Measurements from ENCODE around the gene TMEM178B.
A peak's percentile ranks its signal among the peaks of the same experiment; 100 is the strongest.
"Not testable (repeated sequence)": the region's sequence is repeated elsewhere in the genome, so short reads cannot be mapped to it uniquely, and the experiment has no call there.

TMEM178B gene

DNA sequence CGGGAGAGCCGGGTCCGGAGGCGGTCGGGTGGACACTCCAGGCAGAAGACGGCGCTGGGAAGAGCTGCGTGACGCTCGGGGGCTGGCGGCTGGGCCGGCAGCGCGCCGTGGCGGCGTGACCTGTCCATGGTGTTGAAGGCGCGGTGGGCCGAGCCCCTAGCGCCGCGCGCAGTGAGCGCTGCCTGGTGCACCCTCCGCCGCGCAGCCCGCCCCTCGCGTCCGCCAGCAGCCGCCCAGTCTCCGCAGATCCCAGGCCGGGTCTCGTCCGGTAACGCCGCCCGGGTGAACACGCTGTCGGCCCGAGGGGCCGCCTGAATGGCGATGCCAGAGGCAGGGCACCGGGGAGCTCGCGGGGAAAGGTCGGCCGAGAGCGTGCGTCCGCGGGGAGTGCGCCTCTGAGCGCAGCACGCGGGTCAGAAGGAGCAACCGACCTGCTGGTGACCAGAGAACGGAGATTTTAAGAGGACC lies 657 bp upstream of the TMEM178B start:
- Histone ChIP-seq H3K9ac (ENCODE audit: low read depth in 1 of 2, low read length in 2 of 2) (no peak overlapping the region), H3K27me3 (ENCODE audit: control insufficient read depth in 2 of 2, insufficient read depth in 2 of 2, low read length in 2 of 2) (peaks cover 34 to 38% of the 10 kb centered on the region in 2 donors), H3K9me3 (ENCODE audit: control insufficient read depth in 2 of 2, low read length in 2 of 2) (no peaks in the 10 kb centered on the region), H3K4me1 (ENCODE audit: control insufficient read depth in 2 of 2, insufficient read depth in 2 of 2, low read length in 2 of 2) (peaks cover 4 to 11% of the 10 kb centered on the region in 2 donors), H3K4me3 (ENCODE audit: low read length in 2 of 2) (peak overlapping the region; percentile 39 to 41), H3K27ac (ENCODE audit: low read depth in 2 of 2, low read length in 2 of 2) (no peak overlapping the region), H3K36me3 (ENCODE audit: control insufficient read depth in 2 of 2, insufficient read depth in 2 of 2, low read length in 2 of 2) (no peaks in the 10 kb centered on the region)

DNA sequence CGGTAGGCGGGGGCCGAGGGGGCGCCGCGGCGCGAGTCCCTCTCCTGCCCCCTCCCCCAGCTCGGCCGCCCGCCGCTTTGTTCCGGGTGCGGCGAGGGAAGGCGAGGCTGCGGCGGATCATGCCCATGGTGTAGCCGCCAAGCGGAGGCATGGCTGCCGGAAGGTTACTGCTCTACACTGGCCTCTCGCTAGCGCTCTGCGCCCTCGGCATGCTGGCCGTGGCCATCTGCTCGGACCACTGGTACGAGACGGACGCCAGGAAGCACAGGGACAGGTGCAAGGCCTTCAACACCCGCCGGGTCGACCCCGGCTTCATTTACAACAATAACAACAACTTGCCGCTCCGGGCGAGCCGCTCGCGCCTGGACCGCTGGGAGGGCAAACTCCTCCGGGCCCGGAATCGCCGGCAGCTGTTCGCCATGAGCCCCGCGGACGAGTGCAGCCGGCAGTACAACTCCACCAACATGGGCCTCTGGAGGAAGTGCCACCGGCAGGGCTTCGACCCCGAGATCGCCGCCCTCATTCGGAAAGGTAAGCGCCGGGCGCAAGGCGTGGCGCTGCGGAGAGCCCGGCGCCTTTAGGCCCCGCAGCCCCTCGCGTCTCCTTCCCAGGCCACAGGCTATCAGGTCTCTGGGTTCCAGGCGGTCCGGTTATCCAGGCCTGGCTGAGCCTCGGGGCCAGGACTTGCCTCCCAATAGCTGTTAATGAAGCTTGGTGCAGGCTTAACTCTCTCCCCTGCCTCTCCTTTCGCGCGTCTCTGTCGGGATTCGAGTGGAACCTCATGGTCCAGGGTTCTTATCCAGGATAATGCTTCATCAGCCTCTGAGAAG lies 513 bp downstream of the TMEM178B start:
- Histone ChIP-seq H3K9ac (ENCODE audit: low read depth in 1 of 2, low read length in 2 of 2) (no peak overlapping the region), H3K27me3 (ENCODE audit: control insufficient read depth in 2 of 2, insufficient read depth in 2 of 2, low read length in 2 of 2) (peaks cover 30 to 38% of the 10 kb centered on the region in 2 donors), H3K4me3 (ENCODE audit: low read length in 2 of 2) (peak overlapping the region; percentile 43 to 60), H3K36me3 (ENCODE audit: control insufficient read depth in 2 of 2, insufficient read depth in 2 of 2, low read length in 2 of 2) (no peaks in the 10 kb centered on the region), H3K4me1 (ENCODE audit: control insufficient read depth in 2 of 2, insufficient read depth in 2 of 2, low read length in 2 of 2) (peaks cover 4 to 11% of the 10 kb centered on the region in 2 donors), H3K9me3 (ENCODE audit: control insufficient read depth in 2 of 2, low read length in 2 of 2) (no peaks in the 10 kb centered on the region), H3K27ac (ENCODE audit: low read depth in 2 of 2, low read length in 2 of 2) (no peak overlapping the region)

DNA sequence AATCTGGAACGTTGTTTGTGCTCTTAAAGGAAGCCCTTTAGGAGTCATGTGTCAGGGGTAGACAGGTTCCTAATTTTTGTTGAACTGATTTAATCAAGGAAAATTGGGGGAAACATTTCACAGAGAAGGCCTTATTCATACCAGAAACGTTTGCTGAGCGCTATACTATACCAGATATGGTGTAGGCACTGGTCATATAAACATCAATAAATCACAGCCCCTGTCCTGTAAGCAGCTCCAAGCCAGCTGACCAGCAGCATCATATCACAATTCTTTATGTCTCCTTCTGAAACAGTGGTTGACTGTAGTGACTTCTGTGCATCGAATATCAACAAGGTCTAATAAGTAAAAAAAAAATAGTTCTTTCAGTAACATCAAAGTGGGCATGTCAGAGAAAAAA lies 1.1 kb downstream of the TMEM178B start:
- no peaks in the 10 kb centered on the region for H3K36me3 ChIP-seq (ENCODE audit: control insufficient read depth in 2 of 2, insufficient read depth in 2 of 2, low read length in 2 of 2)
- H3K27ac ChIP-seq (ENCODE audit: low read depth in 2 of 2, low read length in 2 of 2), result no peak overlapping the region
- no peak overlapping the region for H3K9ac ChIP-seq (ENCODE audit: low read depth in 1 of 2, low read length in 2 of 2)
- peaks cover 29 to 38% of the 10 kb centered on the region in 2 donors for H3K27me3 ChIP-seq (ENCODE audit: control insufficient read depth in 2 of 2, insufficient read depth in 2 of 2, low read length in 2 of 2)
- H3K4me1 ChIP-seq (ENCODE audit: control insufficient read depth in 2 of 2, insufficient read depth in 2 of 2, low read length in 2 of 2), result peaks cover 4 to 11% of the 10 kb centered on the region in 2 donors
- H3K9me3 ChIP-seq (ENCODE audit: control insufficient read depth in 2 of 2, low read length in 2 of 2), result no peaks in the 10 kb centered on the region
- no peak overlapping the region for H3K4me3 ChIP-seq (ENCODE audit: low read length in 2 of 2)

DNA sequence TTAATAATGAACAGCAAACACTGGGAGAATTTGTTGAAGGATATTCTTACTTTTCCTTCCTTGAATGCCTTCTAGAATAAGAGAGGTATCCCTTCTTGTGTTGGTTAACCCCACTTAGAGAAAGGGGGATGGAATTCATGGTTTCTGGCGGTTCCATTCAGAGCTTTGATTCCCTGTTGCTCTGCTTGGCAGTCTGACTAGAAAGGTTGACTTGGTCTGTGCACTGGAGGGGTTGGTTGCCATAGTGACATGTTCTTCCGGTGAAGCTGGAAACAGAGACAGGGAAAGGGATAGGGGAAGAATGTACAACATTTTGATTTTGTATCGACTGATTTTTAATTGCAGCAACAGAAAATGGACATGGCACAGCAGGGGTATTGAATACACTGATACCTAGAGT lies 2.5 kb downstream of the TMEM178B start:
- H3K4me3 ChIP-seq (ENCODE audit: low read length in 2 of 2), result no peak overlapping the region
- H3K9me3 ChIP-seq (ENCODE audit: control insufficient read depth in 2 of 2, low read length in 2 of 2), result no peaks in the 10 kb centered on the region
- H3K9ac ChIP-seq (ENCODE audit: low read depth in 1 of 2, low read length in 2 of 2), result no peak overlapping the region
- H3K27me3 ChIP-seq (ENCODE audit: control insufficient read depth in 2 of 2, insufficient read depth in 2 of 2, low read length in 2 of 2), result peaks cover 25 to 30% of the 10 kb centered on the region in 2 donors
- H3K4me1 ChIP-seq (ENCODE audit: control insufficient read depth in 2 of 2, insufficient read depth in 2 of 2, low read length in 2 of 2), result peaks cover 4 to 11% of the 10 kb centered on the region in 2 donors
- no peak overlapping the region for H3K27ac ChIP-seq (ENCODE audit: low read depth in 2 of 2, low read length in 2 of 2)
- H3K36me3 ChIP-seq (ENCODE audit: control insufficient read depth in 2 of 2, insufficient read depth in 2 of 2, low read length in 2 of 2), result no peaks in the 10 kb centered on the region

DNA sequence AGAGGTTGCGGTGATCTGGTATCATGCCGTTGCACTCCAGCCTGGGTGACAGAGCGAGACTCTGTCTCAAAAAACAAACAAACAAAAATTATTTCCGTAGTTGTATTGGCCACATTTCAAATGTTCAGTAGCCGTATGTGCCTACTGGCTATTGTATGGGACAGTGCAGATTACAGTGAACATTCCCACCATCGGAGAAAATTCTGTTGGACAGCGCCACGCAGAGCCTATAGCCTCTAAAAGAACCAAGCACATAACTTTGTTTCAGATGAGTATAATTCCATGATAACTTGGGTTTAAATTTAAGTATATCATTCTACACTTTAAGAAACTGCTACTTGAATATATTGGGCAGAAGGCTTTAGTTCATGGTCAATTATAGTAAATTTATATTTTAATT lies 5.4 kb downstream of the TMEM178B start:
- no peaks in the 10 kb centered on the region for H3K9me3 ChIP-seq (ENCODE audit: control insufficient read depth in 2 of 2, low read length in 2 of 2)
- no peaks in the 10 kb centered on the region for H3K36me3 ChIP-seq (ENCODE audit: control insufficient read depth in 2 of 2, insufficient read depth in 2 of 2, low read length in 2 of 2)
- H3K9ac ChIP-seq (ENCODE audit: low read depth in 1 of 2, low read length in 2 of 2), result no peak overlapping the region
- peaks cover 13 to 23% of the 10 kb centered on the region in 2 donors for H3K27me3 ChIP-seq (ENCODE audit: control insufficient read depth in 2 of 2, insufficient read depth in 2 of 2, low read length in 2 of 2)
- peaks cover 0 to 3% of the 10 kb centered on the region in 2 donors for H3K4me1 ChIP-seq (ENCODE audit: control insufficient read depth in 2 of 2, insufficient read depth in 2 of 2, low read length in 2 of 2)
- no peak overlapping the region for H3K4me3 ChIP-seq (ENCODE audit: low read length in 2 of 2)
- H3K27ac ChIP-seq (ENCODE audit: low read depth in 2 of 2, low read length in 2 of 2), result no peak overlapping the region

DNA sequence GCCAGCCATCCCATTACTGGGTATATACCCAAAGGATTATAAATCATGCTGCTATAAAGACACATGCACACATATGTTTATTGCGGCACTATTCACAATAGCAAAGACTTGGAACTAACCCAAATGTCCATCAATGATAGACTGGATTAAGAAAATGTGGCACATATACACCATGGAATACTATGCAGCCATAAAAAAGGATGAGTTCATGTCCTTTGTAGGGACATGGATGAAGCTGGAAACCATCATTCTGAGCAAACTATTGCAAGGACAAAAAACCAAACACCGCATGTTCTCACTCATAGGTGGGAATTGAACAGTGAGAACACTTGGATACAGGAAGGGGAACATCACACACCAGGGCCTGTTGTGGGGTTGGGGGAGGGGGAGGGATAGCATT lies 15.6 kb downstream of the TMEM178B start:
- H3K9ac ChIP-seq (ENCODE audit: low read depth in 1 of 2, low read length in 2 of 2); H3K9me3 ChIP-seq (ENCODE audit: control insufficient read depth in 2 of 2, low read length in 2 of 2); H3K4me3 ChIP-seq (ENCODE audit: low read length in 2 of 2); H3K27me3 ChIP-seq (ENCODE audit: control insufficient read depth in 2 of 2, insufficient read depth in 2 of 2, low read length in 2 of 2); H3K4me1 ChIP-seq (ENCODE audit: control insufficient read depth in 2 of 2, insufficient read depth in 2 of 2, low read length in 2 of 2); H3K27ac ChIP-seq (ENCODE audit: low read depth in 2 of 2, low read length in 2 of 2); H3K36me3 ChIP-seq (ENCODE audit: control insufficient read depth in 2 of 2, insufficient read depth in 2 of 2, low read length in 2 of 2): not testable (repeated sequence)

DNA sequence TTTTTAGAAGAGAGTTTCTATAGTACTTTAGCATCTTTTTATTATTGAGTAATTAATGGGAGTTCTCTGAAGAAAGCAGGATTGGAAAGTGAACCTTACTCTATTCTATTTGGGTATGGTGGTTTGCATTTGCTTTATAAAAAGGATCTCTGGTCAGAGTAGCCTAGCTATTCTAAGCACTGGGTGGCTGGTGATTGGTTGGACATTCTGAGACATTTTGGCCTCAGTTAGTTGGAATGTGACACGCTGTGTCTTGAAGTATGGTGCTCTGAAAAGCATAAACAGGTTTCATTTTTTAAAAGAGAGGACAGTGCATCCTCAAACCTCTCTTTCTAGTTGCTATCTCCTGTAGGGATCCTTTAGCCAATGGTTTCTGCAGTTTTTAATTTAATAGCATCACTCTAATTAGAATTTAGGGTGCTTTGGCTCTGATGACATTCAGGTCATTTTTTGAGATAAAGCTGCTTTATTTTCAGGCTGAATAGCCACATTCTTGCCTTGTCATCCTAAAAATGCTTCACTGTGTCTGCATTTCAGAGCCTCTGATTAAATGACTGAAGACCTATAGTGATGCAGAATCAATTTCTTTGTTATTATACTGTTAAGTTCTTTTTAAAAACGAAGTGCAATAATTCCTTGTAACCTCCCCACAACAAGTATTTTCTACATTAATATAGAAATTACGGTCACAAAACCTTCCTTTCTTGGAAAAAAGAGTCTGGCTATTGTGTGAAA lies 20.6 kb downstream of the TMEM178B start:
- Histone ChIP-seq H3K36me3 (ENCODE audit: control insufficient read depth in 2 of 2, insufficient read depth in 2 of 2, low read length in 2 of 2) (no peaks in the 10 kb centered on the region), H3K9ac (ENCODE audit: low read depth in 1 of 2, low read length in 2 of 2) (no peak overlapping the region), H3K4me1 (ENCODE audit: control insufficient read depth in 2 of 2, insufficient read depth in 2 of 2, low read length in 2 of 2) (no peaks in the 10 kb centered on the region), H3K27ac (ENCODE audit: low read depth in 2 of 2, low read length in 2 of 2) (no peak overlapping the region), H3K9me3 (ENCODE audit: control insufficient read depth in 2 of 2, low read length in 2 of 2) (no peaks in the 10 kb centered on the region), H3K27me3 (ENCODE audit: control insufficient read depth in 2 of 2, insufficient read depth in 2 of 2, low read length in 2 of 2) (peaks cover 0 to 2% of the 10 kb centered on the region in 2 donors), H3K4me3 (ENCODE audit: low read length in 2 of 2) (no peak overlapping the region)

DNA sequence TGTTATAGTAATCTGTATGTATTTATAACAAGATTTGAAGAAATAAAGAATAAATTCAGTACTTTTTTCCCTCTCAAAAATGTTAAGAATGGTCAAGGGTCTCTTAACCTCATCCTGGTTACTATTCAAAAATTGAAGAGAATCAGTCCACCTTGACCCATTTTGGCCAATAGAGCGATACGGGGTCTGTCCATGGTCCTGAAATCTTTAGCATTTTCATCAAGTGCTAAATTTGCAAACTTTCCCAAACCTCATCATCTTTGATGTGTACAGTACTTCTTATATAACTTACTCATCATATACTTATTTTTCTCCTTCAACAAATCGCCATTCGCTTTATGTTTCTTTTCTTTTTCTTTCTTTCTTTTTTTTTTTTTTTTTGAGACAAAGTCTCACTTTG lies 23.6 kb downstream of the TMEM178B start:
- no peaks in the 10 kb centered on the region for H3K9me3 ChIP-seq (ENCODE audit: control insufficient read depth in 2 of 2, low read length in 2 of 2)
- no peaks in the 10 kb centered on the region for H3K36me3 ChIP-seq (ENCODE audit: control insufficient read depth in 2 of 2, insufficient read depth in 2 of 2, low read length in 2 of 2)
- no peak overlapping the region for H3K4me3 ChIP-seq (ENCODE audit: low read length in 2 of 2)
- peaks cover 0 to 2% of the 10 kb centered on the region in 2 donors for H3K27me3 ChIP-seq (ENCODE audit: control insufficient read depth in 2 of 2, insufficient read depth in 2 of 2, low read length in 2 of 2)
- H3K9ac ChIP-seq (ENCODE audit: low read depth in 1 of 2, low read length in 2 of 2), result no peak overlapping the region
- H3K27ac ChIP-seq (ENCODE audit: low read depth in 2 of 2, low read length in 2 of 2), result no peak overlapping the region
- H3K4me1 ChIP-seq (ENCODE audit: control insufficient read depth in 2 of 2, insufficient read depth in 2 of 2, low read length in 2 of 2), result no peaks in the 10 kb centered on the region

DNA sequence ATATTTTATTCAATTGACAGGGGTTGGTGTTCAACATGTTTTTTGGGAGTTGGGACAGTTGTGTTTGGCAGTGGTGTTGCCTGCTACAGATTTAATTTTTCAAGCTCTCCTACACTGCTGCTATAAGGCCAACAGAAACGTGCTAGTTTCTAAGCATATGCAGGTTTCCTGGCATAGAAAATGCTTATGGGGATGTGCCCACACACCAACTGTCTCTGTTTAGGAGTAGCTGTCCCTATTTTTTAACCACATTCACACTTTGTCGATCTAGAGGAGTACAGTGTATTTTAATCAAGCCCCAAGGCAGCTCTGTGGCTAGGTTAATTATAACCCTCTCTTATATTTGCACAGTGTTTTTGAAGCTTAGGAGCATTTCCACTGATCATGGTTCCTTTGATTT lies 28.6 kb downstream of the TMEM178B start:
- H3K27me3 ChIP-seq (ENCODE audit: control insufficient read depth in 2 of 2, insufficient read depth in 2 of 2, low read length in 2 of 2), result no peaks in the 10 kb centered on the region
- no peak overlapping the region for H3K27ac ChIP-seq (ENCODE audit: low read depth in 2 of 2, low read length in 2 of 2)
- H3K9ac ChIP-seq (ENCODE audit: low read depth in 1 of 2, low read length in 2 of 2), result no peak overlapping the region
- H3K36me3 ChIP-seq (ENCODE audit: control insufficient read depth in 2 of 2, insufficient read depth in 2 of 2, low read length in 2 of 2), result no peaks in the 10 kb centered on the region
- H3K4me1 ChIP-seq (ENCODE audit: control insufficient read depth in 2 of 2, insufficient read depth in 2 of 2, low read length in 2 of 2), result no peaks in the 10 kb centered on the region
- H3K9me3 ChIP-seq (ENCODE audit: control insufficient read depth in 2 of 2, low read length in 2 of 2), result no peaks in the 10 kb centered on the region
- H3K4me3 ChIP-seq (ENCODE audit: low read length in 2 of 2), result no peak overlapping the region

DNA sequence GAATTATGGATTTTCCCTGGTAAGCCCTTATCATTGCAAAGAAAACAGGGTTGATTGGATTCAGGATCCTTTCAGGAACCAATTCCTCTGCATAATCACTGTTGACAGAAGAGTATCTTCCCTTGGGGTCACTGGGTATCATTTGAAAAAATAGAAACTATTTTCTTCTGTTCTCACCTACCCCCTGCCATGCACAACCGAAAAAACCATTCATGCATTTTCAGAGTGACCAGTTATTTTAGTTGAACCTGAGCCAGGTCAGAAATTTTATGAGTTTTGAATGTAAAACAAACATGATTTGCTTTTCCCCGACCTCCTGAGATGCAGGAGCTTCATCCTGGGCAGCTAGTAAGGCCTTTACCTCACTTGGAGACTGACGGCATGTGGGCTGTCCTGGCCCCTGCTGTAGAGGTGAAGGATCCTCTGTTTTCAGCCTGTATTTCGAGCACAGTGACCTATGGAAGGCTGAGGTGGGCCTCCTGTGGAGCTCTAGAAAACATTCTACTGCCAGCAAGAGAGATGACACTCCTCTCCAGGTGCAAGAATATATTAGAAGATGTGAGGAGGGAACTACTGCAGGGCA lies 30.1 kb downstream of the TMEM178B start:
- Histone ChIP-seq H3K27ac (ENCODE audit: low read depth in 2 of 2, low read length in 2 of 2) (no peak overlapping the region), H3K36me3 (ENCODE audit: control insufficient read depth in 2 of 2, insufficient read depth in 2 of 2, low read length in 2 of 2) (no peaks in the 10 kb centered on the region), H3K27me3 (ENCODE audit: control insufficient read depth in 2 of 2, insufficient read depth in 2 of 2, low read length in 2 of 2) (no peaks in the 10 kb centered on the region), H3K4me1 (ENCODE audit: control insufficient read depth in 2 of 2, insufficient read depth in 2 of 2, low read length in 2 of 2) (no peaks in the 10 kb centered on the region), H3K9me3 (ENCODE audit: control insufficient read depth in 2 of 2, low read length in 2 of 2) (no peaks in the 10 kb centered on the region), H3K4me3 (ENCODE audit: low read length in 2 of 2) (no peak overlapping the region), H3K9ac (ENCODE audit: low read depth in 1 of 2, low read length in 2 of 2) (no peak overlapping the region)

Measured in mucosa of rectum (tissue), 2 donors.